Measurements from ENCODE around the gene MLLT1. TPM values are rescaled to one million over a fixed set of nuclear protein-coding genes. Genes with fewer than 3 reads are reported as not detected.
A peak's percentile ranks its signal among the peaks of the same experiment; 100 is the strongest.

Gene MLLT1
- total RNA-seq, 1 experiment from 2014 or later: 60.0 TPM

DNA sequence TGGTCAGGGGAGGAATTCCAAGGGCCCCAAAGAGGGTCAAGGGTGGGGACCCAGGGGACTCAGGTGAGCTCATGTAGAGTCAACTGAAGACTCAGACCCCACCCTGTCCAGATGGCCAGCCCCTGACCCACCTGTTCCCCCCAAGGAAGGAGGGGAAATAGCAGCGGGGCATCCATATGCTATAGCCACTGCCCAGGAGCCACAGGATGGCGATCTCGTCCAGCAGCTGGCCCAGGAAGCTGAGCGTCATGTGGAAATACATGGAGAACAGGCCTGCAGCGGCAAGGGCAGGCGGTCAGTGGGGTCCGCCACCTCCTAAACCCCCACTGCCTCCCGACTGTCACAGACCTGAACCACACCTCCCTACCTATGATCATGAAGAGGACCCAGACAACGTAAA lies 32.2 kb upstream of the MLLT1 start:
- Histone ChIP-seq H3K4me1 (no peaks in the 10 kb centered on the region), H3K27me3 (replicated peaks; ENCODE audit: control insufficient read depth, insufficient read depth, low read length) (no peaks in the 10 kb centered on the region), H3K4me3 (ENCODE audit: low read depth, low read length) (no peak overlapping the region), H3K9me3 (0 out of 2 replicates have a peak, but pooled peaks cover 4% of the 10 kb centered on the region), H3K36me3 (ENCODE audit: control insufficient read depth, insufficient read depth, low read length) (no peaks in the 10 kb centered on the region)
- ChIA-PET POLR2A (no interaction called here), CTCF (no interaction called here)
- peaks cover 7% of the 10 kb centered on the region for H3K27me3 Mint-ChIP-seq (ENCODE audit: insufficient read depth, unreplicated experiment)
- no peak overlapping the region for H3K27ac Mint-ChIP-seq (ENCODE audit: unreplicated experiment)
- peak in 1 of 2 experiments; percentile 12 for DNase-seq
- H3K36me3 Mint-ChIP-seq (ENCODE audit: insufficient read depth, unreplicated experiment): no peaks in the 10 kb centered on the region
- H3K4me3 Mint-ChIP-seq (ENCODE audit: unreplicated experiment): no peak overlapping the region
- H3K4me1 Mint-ChIP-seq (ENCODE audit: low read depth, unreplicated experiment): no peaks in the 10 kb centered on the region
- H3K9me3 Mint-ChIP-seq (ENCODE audit: unreplicated experiment): no peaks in the 10 kb centered on the region
- no TSS peak for BruUV-seq (replicated peaks)
- intact Hi-C loops (cut with micrococcal nuclease; ENCODE audit: unreplicated experiment): no loop called here
- TF ChIP-seq, protein P1, sequence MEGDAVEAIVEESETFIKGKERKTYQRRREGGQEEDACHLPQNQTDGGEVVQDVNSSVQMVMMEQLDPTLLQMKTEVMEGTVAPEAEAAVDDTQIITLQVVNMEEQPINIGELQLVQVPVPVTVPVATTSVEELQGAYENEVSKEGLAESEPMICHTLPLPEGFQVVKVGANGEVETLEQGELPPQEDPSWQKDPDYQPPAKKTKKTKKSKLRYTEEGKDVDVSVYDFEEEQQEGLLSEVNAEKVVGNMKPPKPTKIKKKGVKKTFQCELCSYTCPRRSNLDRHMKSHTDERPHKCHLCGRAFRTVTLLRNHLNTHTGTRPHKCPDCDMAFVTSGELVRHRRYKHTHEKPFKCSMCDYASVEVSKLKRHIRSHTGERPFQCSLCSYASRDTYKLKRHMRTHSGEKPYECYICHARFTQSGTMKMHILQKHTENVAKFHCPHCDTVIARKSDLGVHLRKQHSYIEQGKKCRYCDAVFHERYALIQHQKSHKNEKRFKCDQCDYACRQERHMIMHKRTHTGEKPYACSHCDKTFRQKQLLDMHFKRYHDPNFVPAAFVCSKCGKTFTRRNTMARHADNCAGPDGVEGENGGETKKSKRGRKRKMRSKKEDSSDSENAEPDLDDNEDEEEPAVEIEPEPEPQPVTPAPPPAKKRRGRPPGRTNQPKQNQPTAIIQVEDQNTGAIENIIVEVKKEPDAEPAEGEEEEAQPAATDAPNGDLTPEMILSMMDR (IDR thresholded peaks at IDR 0.05; ENCODE audit: insufficient read depth in 1 of 2, low read depth in 1 of 2, low read length in 1 of 2, severe bottlenecking in 1 of 2, unreplicated experiment in 1 of 2): no peak

DNA sequence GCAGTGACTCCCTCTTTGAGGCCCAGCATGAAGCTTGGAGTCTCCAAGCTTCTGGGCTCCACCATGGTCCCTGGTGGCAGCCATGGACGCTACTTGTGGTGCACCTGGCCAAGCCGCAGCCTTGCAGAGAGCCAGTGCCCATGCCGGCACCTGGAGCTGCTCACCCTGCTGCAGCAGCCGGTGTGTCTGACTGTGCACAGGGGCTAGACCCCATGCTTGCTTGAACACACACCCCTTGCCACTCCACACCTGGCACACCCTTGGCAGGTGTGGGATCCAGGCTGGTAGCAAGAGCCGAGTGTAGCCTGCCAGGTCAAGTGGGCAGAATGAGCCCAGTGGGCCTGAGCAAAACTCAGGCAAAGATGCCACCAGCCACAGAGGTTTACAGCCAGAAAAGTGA lies 18.6 kb upstream of the MLLT1 start:
- no TSS peak for BruUV-seq (replicated peaks)
- no peak overlapping the region for H3K4me3 ChIP-seq (ENCODE audit: low read depth, low read length)
- TF ChIP-seq, protein P1 (IDR thresholded peaks at IDR 0.05; ENCODE audit: insufficient read depth in 1 of 2, low read depth in 1 of 2, low read length in 1 of 2, severe bottlenecking in 1 of 2, unreplicated experiment in 1 of 2): no peak
- CTCF ChIA-PET: no interaction called here
- POLR2A ChIA-PET: no interaction called here
- H3K4me1 Mint-ChIP-seq (ENCODE audit: low read depth, unreplicated experiment): no peaks in the 10 kb centered on the region
- no peaks in the 10 kb centered on the region for H3K36me3 Mint-ChIP-seq (ENCODE audit: insufficient read depth, unreplicated experiment)
- no peak for DNase-seq
- peaks cover 10% of the 10 kb centered on the region for H3K9me3 Mint-ChIP-seq (ENCODE audit: unreplicated experiment)
- intact Hi-C loops (cut with micrococcal nuclease; ENCODE audit: unreplicated experiment): no loop called here
- no peak overlapping the region for H3K4me3 Mint-ChIP-seq (ENCODE audit: unreplicated experiment)
- H3K4me1 ChIP-seq: no peaks in the 10 kb centered on the region
- H3K9me3 ChIP-seq: peaks cover 19% of the 10 kb centered on the region; the same call in 1 of the 2 replicates
- H3K27me3 Mint-ChIP-seq (ENCODE audit: insufficient read depth, unreplicated experiment): no peaks in the 10 kb centered on the region
- H3K27me3 ChIP-seq (replicated peaks; ENCODE audit: control insufficient read depth, insufficient read depth, low read length): no peaks in the 10 kb centered on the region
- H3K27ac Mint-ChIP-seq (ENCODE audit: unreplicated experiment): no peak overlapping the region
- H3K36me3 ChIP-seq (ENCODE audit: control insufficient read depth, insufficient read depth, low read length): no peaks in the 10 kb centered on the region

DNA sequence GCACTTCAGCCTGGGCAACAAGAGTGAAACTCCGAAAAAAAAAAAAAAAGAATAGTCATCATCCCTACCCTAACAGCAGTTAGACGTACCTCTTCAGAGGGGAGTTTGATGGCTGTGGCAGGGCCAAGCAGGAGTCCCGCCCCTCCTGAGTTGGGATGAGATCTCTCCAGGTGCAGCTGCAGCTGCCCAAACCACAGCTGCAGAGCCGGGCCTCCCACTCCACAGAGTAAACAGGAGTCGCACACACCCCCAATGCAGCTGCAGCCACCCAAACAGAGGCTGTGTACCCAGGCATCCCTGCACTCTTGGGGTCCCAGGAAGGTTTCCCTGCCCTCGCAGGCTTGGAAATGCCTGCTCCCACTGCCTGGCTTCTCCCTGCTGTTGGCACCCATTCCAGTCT lies 17.4 kb upstream of the MLLT1 start:
- Mint-ChIP-seq H3K36me3 (ENCODE audit: insufficient read depth, unreplicated experiment) (no peaks in the 10 kb centered on the region), H3K27me3 (ENCODE audit: insufficient read depth, unreplicated experiment) (no peaks in the 10 kb centered on the region), H3K4me1 (ENCODE audit: low read depth, unreplicated experiment) (no peaks in the 10 kb centered on the region), H3K4me3 (ENCODE audit: unreplicated experiment) (no peak overlapping the region), H3K9me3 (ENCODE audit: unreplicated experiment) (peaks cover 10% of the 10 kb centered on the region), H3K27ac (ENCODE audit: unreplicated experiment) (no peak overlapping the region)
- Histone ChIP-seq H3K4me1 (no peaks in the 10 kb centered on the region), H3K9me3 (peaks cover 27% of the 10 kb centered on the region; the same call in 1 of the 2 replicates), H3K36me3 (ENCODE audit: control insufficient read depth, insufficient read depth, low read length) (no peaks in the 10 kb centered on the region), H3K27me3 (replicated peaks; ENCODE audit: control insufficient read depth, insufficient read depth, low read length) (no peaks in the 10 kb centered on the region), H3K4me3 (ENCODE audit: low read depth, low read length) (no peak overlapping the region)
- TF ChIP-seq, protein P1 (IDR thresholded peaks at IDR 0.05; ENCODE audit: insufficient read depth in 1 of 2, low read depth in 1 of 2, low read length in 1 of 2, severe bottlenecking in 1 of 2, unreplicated experiment in 1 of 2): no peak
- BruUV-seq (replicated peaks): no TSS peak
- ChIA-PET CTCF (no interaction called here), POLR2A (no interaction called here)
- no peak for DNase-seq
- intact Hi-C loops (cut with micrococcal nuclease; ENCODE audit: unreplicated experiment): no loop called here

Measured in Caco-2 (cell line).